ENCODE results near the gene KIRREL3. TPM values are rescaled to one million over a fixed set of nuclear protein-coding genes. Genes with fewer than 3 reads are reported as not detected.

Gene KIRREL3
- total and polyA plus RNA-seq, 4 donors: 0.02 to 0.71 (median 0.15) TPM; not detected in 1

DNA sequence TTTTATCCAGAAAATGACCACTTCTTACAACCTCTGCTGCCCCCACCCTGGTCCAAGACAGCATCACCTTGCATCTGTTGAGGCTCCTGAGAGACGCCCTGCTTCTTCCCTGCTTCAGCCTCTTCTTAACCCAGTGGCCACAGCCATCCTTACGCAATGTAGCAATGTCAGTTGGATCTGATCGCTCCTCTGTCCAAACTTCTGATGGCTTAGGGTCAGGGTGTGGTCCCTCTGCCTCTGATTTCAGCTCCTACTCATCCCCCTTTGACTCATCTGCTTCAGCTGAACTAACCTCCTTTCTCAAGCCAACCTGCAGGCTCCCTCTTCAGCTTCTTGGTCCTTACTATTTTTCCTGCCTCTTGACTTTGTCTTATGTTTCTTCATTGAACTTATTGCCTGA is 280.8 kb downstream of the KIRREL3 start:
- Histone ChIP-seq H3K4me1 (ENCODE audit: control insufficient read depth in 5 of 5, insufficient read depth in 5 of 5, low read length in 5 of 5) (no peaks in the 10 kb centered on the region), H3K36me3 (ENCODE audit: control insufficient read depth in 4 of 4, insufficient read depth in 4 of 4, low read length in 4 of 4) (no peaks in the 10 kb centered on the region), H3K4me3 (no peak overlapping the region), H3K27me3 (ENCODE audit: control insufficient read depth in 3 of 3, insufficient read depth in 3 of 3, low read length in 2 of 3) (no peaks in the 10 kb centered on the region), H3K27ac (ENCODE audit: low read depth in 1 of 2, low read length in 1 of 2) (no peak overlapping the region), H3K9me3 (ENCODE audit: control insufficient read depth in 4 of 4, insufficient read depth in 3 of 4, low read length in 3 of 4) (no peaks in the 10 kb centered on the region), H3K9ac (ENCODE audit: insufficient read depth in 1 of 2, low read length in 2 of 2) (no peak overlapping the region)
- TF ChIP-seq, protein P1, sequence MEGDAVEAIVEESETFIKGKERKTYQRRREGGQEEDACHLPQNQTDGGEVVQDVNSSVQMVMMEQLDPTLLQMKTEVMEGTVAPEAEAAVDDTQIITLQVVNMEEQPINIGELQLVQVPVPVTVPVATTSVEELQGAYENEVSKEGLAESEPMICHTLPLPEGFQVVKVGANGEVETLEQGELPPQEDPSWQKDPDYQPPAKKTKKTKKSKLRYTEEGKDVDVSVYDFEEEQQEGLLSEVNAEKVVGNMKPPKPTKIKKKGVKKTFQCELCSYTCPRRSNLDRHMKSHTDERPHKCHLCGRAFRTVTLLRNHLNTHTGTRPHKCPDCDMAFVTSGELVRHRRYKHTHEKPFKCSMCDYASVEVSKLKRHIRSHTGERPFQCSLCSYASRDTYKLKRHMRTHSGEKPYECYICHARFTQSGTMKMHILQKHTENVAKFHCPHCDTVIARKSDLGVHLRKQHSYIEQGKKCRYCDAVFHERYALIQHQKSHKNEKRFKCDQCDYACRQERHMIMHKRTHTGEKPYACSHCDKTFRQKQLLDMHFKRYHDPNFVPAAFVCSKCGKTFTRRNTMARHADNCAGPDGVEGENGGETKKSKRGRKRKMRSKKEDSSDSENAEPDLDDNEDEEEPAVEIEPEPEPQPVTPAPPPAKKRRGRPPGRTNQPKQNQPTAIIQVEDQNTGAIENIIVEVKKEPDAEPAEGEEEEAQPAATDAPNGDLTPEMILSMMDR (IDR thresholded peaks at IDR 0.05; ENCODE audit: control extremely low read depth, extremely low read depth): no peak
- no peak for DNase-seq
- no peak for ATAC-seq (ENCODE audit: insufficient read depth, low FRiP score)
- WGBS, 2 donors: 93 to 94% methylated on average over 3 of the region's 3 CpGs

DNA sequence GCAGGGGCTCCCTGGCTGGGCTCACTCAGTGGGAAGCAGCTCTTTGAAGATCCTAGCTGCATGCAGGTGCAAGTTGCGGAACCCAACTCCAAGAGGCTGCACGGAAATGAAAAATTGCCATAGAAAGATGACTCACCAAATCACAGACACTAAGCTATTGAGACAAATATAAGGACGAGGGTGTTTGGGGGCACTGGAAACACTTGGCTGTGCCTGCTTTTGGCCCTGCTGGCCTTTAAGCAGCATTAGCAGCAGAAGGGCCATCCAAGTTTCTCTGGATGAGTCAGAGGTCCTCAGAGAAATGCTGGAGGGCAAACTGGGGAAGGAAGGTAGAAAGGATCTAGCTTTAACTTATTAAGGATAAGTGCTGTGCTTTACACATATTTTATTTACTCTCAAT is 282.3 kb downstream of the KIRREL3 start:
- H3K9ac ChIP-seq (ENCODE audit: insufficient read depth in 1 of 2, low read length in 2 of 2): no peak overlapping the region
- H3K4me1 ChIP-seq (ENCODE audit: control insufficient read depth in 5 of 5, insufficient read depth in 5 of 5, low read length in 5 of 5): no peaks in the 10 kb centered on the region
- no peak overlapping the region for H3K4me3 ChIP-seq
- TF ChIP-seq, protein P1 (IDR thresholded peaks at IDR 0.05; ENCODE audit: control extremely low read depth, extremely low read depth): no peak
- H3K27me3 ChIP-seq (ENCODE audit: control insufficient read depth in 3 of 3, insufficient read depth in 3 of 3, low read length in 2 of 3): peaks cover 0 to 4% (median 0%) of the 10 kb centered on the region in 3 donors
- H3K27ac ChIP-seq (ENCODE audit: low read depth in 1 of 2, low read length in 1 of 2): no peak overlapping the region
- 73 to 79% methylated on average over 3 of the region's 3 CpGs for WGBS, 2 donors
- DNase-seq (no peak), ATAC-seq (ENCODE audit: insufficient read depth, low FRiP score) (no peak)
- peaks cover 0 to 2% (median 0%) of the 10 kb centered on the region in 4 donors for H3K9me3 ChIP-seq (ENCODE audit: control insufficient read depth in 4 of 4, insufficient read depth in 3 of 4, low read length in 3 of 4)
- H3K36me3 ChIP-seq (ENCODE audit: control insufficient read depth in 4 of 4, insufficient read depth in 4 of 4, low read length in 4 of 4): no peaks in the 10 kb centered on the region

DNA sequence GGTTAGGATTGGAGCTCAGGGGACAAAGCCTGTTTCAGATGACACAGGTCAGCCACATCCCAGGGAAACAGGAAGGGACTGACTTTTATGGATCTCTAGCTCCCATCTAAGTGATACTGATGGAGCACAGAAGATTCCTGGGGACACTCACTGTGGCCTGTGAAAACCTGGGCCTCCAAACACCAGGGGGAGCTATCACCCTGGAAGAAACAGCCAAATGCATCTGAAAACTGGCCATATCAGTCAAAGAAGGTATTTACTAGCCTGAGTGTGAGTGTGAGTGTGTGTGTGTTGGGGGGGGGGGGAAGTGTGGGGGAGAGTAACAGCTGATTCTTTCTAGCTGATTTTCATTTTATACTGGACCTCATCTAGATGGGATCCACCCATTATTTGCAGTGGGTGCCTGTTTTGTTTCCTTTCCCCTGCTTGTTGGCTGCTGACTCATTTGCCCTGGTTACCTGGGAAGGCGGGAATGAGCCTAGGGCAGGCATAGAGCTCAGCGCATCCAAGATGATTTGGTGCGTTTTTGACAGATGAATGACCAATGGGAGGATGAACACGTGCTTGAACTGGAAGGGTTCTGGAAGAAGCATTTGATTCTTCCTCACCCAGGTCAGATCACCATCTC is 284.0 kb downstream of the KIRREL3 start:
- Histone ChIP-seq H3K9me3 (ENCODE audit: control insufficient read depth in 4 of 4, insufficient read depth in 3 of 4, low read length in 3 of 4) (peaks cover 0 to 2% (median 0%) of the 10 kb centered on the region in 4 donors), H3K4me1 (ENCODE audit: control insufficient read depth in 5 of 5, insufficient read depth in 5 of 5, low read length in 5 of 5) (no peaks in the 10 kb centered on the region), H3K36me3 (ENCODE audit: control insufficient read depth in 4 of 4, insufficient read depth in 4 of 4, low read length in 4 of 4) (no peaks in the 10 kb centered on the region), H3K27ac (ENCODE audit: low read depth in 1 of 2, low read length in 1 of 2) (no peak overlapping the region), H3K4me3 (no peak overlapping the region), H3K27me3 (ENCODE audit: control insufficient read depth in 3 of 3, insufficient read depth in 3 of 3, low read length in 2 of 3) (peaks cover 0 to 4% (median 0%) of the 10 kb centered on the region in 3 donors), H3K9ac (ENCODE audit: insufficient read depth in 1 of 2, low read length in 2 of 2) (no peak overlapping the region)
- ATAC-seq (ENCODE audit: insufficient read depth, low FRiP score) (no peak), DNase-seq (peak; percentile 59 to 65 (median 62))
- WGBS, 2 donors: 74 to 86% methylated on average over 4 of the region's 4 CpGs
- TF ChIP-seq, protein P1 (IDR thresholded peaks at IDR 0.05; ENCODE audit: control extremely low read depth, extremely low read depth): peak; percentile 56

DNA sequence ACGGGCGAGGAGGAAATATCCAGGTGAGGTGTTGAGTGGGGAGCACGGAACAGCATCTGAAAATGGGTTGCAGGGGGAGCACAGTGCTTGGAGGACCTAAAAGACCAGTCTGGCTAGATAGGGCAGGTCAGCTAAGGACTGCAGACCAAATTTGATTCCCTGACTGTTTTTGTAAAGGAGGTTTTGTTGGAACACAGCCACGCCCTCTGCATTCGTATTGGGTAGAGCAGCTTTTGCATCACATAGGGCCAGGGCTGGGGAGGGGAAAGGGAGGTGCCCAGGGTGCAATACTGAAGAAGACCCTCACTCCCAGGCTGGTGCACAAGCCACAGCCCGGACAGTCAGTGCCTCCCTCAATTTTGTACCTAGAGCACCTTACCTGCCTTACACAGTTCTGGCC is 286.8 kb downstream of the KIRREL3 start:
- ATAC-seq (ENCODE audit: insufficient read depth, low FRiP score): no peak

More for the DNA sequence above, 286.8 kb downstream of the KIRREL3 start:
- H3K4me1 ChIP-seq (ENCODE audit: control insufficient read depth in 5 of 5, insufficient read depth in 5 of 5, low read length in 5 of 5): no peaks in the 10 kb centered on the region
- H3K9ac ChIP-seq (ENCODE audit: insufficient read depth in 1 of 2, low read length in 2 of 2): no peak overlapping the region
- H3K36me3 ChIP-seq (ENCODE audit: control insufficient read depth in 4 of 4, insufficient read depth in 4 of 4, low read length in 4 of 4): no peaks in the 10 kb centered on the region
- no peak overlapping the region for H3K4me3 ChIP-seq
- 82 to 84% methylated on average over 6 of the region's 6 CpGs for WGBS, 2 donors
- peaks cover 0 to 2% (median 0%) of the 10 kb centered on the region in 4 donors for H3K9me3 ChIP-seq (ENCODE audit: control insufficient read depth in 4 of 4, insufficient read depth in 3 of 4, low read length in 3 of 4)
- H3K27me3 ChIP-seq (ENCODE audit: control insufficient read depth in 3 of 3, insufficient read depth in 3 of 3, low read length in 2 of 3): peaks cover 0 to 4% (median 0%) of the 10 kb centered on the region in 3 donors
- no peak overlapping the region for H3K27ac ChIP-seq (ENCODE audit: low read depth in 1 of 2, low read length in 1 of 2)
- no peak for DNase-seq
- TF ChIP-seq, protein P1 (IDR thresholded peaks at IDR 0.05; ENCODE audit: control extremely low read depth, extremely low read depth): no peak
